GM18519 (cell line): Measurements from ENCODE around the gene TTK.
"Not testable (repeated sequence)": the region's sequence is repeated elsewhere in the genome, so short reads cannot be mapped to it uniquely, and the experiment has no call there.

ENCODE experiments used
- ATAC-seq: cut with Tn5 transposase; IDR thresholded peaks from one replicate; pipeline ENCODE4 v1.9.1; 2021; ENCODE audit warnings: mild to moderate bottlenecking, moderate library complexity; ENCODE audit not compliant: unreplicated experiment, low FRiP score

Gene TTK

DNA sequence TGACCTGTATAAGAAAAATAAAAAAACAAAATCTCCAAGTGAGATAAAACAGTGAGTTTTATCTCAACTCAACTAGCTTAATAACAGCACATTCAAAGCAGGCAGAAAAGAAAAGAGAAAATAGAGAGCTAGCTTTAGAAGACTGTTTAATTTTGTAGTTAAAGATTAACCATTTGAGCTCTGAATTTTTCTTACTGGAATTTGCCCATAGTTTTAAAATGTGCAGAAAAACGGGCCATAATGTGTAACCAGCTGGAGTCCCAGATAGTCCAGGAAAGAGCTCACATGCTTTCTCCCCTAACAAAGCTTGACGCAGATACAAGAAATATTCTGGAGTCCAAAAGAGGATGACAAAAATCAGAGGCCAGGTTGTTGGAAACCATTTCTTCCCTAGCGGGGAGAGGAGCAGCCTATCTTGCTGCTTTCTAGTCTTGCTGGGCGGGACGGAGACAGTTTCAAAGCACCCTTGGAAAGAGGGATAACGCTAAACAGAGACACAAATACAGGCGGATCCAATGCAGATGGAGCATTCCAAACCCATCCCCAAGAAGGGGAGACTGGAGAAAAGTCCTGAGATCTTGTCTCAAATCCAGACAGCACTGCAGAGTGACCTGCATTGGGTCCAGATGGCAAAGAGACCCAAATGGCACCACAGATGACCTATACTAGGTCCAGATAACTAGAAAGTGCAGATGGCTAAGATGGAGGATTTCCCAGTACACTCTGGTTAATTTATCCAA, 16.1 kb downstream of the TTK start:
- no peak for ATAC-seq

GRCh38 chr6:80021131-80021530, 16.7 kb downstream of the TTK start:
- no peak for ATAC-seq

- ATAC-seq = no peak
Observed at GRCh38 chr6:80021591-80021990, 17.1 kb downstream of the TTK start.

DNA sequence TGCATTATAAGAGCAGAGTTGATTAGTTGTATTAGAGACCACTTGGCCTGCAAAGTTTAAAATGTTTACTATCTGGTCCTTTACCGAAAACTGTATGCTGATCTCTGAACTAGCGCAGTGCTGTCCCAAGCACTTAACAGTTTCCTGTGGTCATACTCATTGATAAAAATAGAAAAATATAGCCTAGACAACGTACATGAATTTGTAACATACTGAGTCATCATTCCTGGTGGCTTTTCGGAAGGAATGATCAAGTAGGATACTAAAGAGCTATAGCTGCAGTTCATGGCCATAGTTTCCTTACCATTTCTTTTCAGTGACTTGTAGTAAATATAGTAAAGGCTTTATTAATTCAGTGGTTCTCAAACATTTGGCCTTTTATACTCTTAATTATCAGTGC, 18.4 kb downstream of the TTK start:
- ATAC-seq = no peak

DNA sequence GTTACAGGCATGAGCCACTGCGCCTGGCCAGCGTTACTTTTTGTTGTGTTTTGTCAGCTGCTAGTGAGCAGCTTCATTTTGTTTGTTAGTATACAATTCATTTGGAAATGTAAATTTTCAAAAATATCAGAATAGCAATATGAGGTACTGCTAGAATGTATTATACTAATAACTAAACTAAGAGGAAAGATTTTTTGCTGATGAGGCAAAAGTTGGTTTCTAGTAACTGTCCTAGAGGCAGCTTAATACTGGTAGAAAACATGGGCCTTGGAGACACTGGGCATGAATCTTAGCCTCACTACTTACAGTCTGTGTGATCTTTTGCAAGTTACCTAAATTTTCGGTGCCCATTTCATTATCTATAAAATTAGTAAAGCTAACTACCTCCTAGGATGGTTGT, 24.1 kb downstream of the TTK start:
- no peak for ATAC-seq

- no peak for ATAC-seq
Observed at GRCh38 chr6:80029470-80029869, 25.0 kb downstream of the TTK start.

- not testable (repeated sequence) for ATAC-seq
Observed at GRCh38 chr6:80048220-80048619, 43.8 kb downstream of the TTK start.

DNA sequence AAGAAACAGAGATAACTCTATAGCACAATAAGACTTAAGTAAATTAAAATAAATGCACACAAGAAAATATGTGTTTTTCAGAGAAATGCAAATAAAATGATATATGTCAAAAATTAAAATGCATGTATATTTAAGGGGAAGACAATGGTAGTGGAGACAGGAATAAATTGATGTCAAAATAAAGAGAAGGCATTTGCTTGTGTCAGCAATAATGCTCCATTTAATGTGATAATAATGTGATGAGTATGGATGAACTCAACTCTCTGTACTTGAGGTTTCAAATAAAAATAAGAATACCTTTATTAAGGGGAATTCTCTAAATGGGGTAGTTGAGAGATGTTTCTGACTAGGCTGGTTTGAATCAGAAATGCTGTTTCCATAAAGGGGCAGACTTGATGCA, 56.3 kb downstream of the TTK start:
- no peak for ATAC-seq

- ATAC-seq = not testable (repeated sequence)
Observed at GRCh38 chr6:80068146-80068545, 63.7 kb downstream of the TTK start.

DNA sequence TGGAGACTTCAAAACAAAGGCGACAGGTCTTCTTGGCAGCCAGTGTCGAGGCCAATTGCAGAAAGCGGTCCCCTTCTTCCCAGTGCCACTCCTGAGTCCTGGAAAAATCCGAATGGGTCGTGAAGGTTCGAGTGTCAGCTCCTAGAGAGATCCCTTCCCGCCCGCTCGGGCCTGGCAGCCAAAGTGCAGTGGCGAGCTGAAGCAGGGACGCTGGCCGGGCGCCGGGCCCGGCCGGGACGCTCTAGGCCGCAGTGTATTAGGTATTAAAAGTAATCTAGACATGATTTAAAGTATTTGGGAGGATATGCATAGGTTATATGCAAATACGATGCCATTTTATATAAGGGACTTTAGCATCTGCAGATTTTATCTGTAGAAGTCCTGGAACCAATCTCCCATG, 66.0 kb downstream of the TTK start:
- ATAC-seq = not testable (repeated sequence)

- ATAC-seq = no peak
Observed at GRCh38 chr6:80077067-80077466, 72.6 kb downstream of the TTK start.

GRCh38 chr6:80088637-80089036, 84.2 kb downstream of the TTK start:
- no peak for ATAC-seq

DNA sequence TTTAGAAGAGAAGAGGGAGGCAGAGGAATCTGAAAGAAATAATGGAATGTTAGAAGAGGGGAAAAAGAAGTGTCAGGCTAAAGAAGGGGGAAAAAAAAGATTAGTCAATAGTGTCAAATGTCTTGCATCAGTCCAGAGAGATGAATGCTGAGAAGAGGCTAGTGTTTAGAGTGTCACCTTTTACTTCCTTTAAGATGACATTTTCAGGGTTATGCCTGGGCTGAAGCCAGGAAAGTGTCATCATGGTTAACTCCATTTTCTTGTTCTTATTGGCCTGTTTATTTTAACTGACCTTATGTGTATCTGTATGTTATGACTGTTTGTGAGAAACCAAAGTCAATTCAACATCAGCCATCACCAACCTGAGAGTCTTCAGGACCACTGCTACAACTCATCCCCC, 87.1 kb downstream of the TTK start:
- no peak for ATAC-seq
